Hypothalamus (tissue), 51 donors: Measurements from ENCODE around the gene DFFA.
"Not testable (repeated sequence)": the region's sequence is repeated elsewhere in the genome, so short reads cannot be mapped to it uniquely, and the experiment has no call there.

Source experiments
- DNase-seq, 51 donors: peaks; one replicate each; lab custom pipeline; 2025; lab: John Stamatoyannopoulos, UW

The DFFA gene

DNA sequence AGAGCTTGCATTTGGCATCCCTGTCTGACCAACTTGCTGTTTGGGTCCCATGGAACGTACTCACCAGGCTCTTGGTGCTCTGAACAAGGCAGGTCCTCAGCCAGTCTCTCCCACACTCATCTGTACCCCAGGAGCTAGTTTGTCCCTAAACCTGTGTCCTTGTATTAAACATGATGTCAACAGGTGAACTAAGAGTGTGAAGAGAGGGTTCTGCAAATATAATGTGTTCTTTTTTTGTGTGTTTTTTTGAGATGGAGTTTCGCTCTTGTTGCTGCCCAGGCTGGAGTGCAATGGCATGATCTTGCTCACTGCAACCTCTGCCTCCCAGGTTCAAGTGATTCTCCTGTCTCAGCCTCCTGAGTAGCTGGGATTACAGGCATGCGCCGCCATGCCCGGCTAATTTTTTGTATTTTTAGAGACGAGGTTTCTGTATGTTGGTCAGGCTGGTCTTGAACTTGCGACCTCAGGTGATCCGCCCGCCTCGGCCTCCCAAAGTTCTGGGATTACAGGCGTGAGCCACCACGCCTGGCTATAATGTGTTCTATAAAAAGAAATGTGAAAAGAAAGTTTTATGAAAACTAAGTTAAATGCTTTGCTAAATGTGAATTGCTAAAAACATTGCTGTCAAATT lies 33.8 kb upstream of the DFFA start:
- not testable (repeated sequence) for DNase-seq

DNA sequence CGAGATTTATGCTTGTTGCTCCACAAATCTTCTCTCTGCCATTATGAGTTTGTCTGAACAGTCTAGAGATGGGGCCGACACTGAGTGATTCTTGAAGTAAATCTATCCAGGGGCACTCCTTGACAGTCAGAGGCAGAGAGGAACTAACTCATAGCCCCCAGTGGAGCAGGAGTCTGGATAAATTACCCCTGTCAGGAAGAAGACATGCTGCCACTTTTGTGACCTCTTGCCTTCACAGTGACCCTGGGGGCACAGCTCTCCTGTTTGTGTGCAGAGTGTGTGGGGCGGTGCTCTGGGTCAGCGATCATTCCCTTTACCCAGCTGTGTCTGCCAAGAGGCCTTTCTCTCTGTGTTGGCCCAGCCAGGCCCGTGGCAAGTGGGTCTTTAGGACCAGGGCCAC lies 31.9 kb upstream of the DFFA start:
- DNase-seq = no peak

- no peak for DNase-seq
These were observed 29.9 kb upstream of the DFFA start for GRCh38 chr1:10502206-10502605.

GRCh38 chr1:10498231-10498630 lies 25.9 kb upstream of the DFFA start:
- DNase-seq = no peak

- DNase-seq = no peak
These were observed 24.8 kb upstream of the DFFA start for GRCh38 chr1:10497109-10497508.

- no peak for DNase-seq
These were observed 23.6 kb upstream of the DFFA start for GRCh38 chr1:10495952-10496351.

- DNase-seq = no peak
These were observed 23.1 kb upstream of the DFFA start for GRCh38 chr1:10495475-10495817.

DNA sequence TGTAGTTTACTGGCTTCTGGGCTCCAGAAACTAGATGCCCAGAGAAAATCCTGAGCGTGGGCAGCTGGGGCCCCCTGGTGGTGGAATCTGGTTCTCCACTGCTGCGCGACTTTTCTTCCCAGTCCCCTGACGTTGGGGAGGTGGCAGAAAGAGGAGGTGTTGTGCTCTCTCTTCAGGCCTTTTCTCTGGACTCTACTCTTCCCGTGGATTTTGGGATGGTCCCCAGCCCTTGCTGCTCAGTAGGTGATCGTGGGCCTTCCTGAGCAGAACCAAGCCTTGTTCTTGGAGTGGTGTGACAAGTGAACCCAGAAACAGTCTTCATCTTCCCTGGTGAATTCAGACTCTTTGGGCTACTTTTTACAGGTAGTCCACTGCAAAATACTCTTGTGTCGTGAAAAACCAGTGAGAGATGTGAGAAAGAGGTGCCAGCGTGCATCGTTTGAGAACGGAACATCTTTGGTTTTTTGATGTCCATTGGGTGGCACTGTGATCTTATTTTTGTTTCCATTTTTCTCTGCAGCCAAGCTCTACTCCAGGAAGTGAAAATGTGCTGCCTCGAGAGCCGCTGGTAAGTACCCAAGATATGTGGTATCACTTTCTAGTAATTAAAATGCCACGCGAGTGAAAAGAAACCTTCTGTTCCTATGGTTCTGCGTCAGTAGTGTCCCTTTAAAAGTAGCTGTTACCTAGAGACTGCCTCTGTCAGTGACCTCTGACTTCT lies 22.6 kb upstream of the DFFA start:
- peak in 49 of 51 donors; percentile 8 to 88 (median 62) for DNase-seq

GRCh38 chr1:10494418-10494753 lies 22.1 kb upstream of the DFFA start:
- no peak for DNase-seq

- peak in 4 of 51 donors; percentile 1 to 20 (median 18) for DNase-seq
These were observed 18.1 kb upstream of the DFFA start for GRCh38 chr1:10490286-10490970.

DNA sequence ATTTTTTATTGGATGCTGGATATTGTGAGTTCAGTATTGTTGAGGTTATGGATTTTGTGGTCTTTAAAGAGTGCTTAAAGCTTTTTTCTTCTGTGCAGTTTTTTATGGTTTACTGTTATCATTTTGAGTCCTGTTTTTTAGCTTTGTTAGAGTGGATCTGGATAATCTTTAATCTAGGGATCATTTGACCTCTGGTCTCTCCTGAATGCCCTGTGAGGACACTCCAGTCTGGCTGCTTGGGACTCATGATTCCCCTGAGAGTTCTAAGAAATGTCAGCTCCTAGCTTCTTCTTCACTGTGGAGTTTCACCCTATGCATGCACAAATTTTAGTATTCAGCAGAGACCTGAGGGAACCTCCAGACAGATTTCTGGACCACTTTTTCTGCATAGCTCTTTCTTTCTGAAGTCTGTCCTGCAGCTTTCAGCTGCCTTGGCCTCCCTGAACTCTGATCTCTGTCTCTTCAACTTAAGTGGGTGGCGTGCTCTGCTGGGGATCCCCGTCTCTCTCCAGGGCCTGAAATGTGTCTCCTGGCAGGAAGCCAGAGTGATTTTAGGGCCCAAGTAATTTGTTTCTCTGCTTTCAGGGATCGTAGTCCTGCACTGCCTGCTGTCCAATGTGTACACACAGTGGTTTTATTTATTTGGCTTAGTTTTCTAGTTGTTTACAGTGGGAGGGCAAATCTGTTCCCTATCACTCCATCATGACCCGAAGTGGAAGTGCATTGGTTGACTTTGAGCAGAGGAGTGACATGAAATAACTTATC lies 17.1 kb upstream of the DFFA start:
- no peak for DNase-seq

- DNase-seq = no peak
These were observed 12.2 kb upstream of the DFFA start for GRCh38 chr1:10484521-10484920.

DNA sequence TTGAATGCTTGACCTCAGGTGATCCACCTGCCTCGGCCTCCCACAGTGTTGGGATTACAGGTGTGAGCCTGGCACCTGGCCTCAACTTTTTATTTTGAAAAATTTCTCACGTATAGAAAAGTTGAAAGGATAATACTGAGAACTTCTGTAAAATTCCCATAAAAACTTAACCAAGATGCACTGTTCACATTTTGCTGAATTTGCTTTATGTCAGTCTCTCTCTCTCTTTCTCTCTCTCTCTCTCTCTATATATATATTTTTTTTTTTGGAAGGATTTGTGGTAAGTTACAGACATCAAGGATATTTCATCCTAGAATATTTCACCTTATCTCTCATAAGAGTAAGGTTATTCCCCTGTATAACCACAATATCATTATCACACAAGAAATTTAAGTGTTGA lies 8.3 kb upstream of the DFFA start:
- no peak for DNase-seq

- no peak for DNase-seq
These were observed 7.0 kb upstream of the DFFA start for GRCh38 chr1:10479296-10479695.

DNA sequence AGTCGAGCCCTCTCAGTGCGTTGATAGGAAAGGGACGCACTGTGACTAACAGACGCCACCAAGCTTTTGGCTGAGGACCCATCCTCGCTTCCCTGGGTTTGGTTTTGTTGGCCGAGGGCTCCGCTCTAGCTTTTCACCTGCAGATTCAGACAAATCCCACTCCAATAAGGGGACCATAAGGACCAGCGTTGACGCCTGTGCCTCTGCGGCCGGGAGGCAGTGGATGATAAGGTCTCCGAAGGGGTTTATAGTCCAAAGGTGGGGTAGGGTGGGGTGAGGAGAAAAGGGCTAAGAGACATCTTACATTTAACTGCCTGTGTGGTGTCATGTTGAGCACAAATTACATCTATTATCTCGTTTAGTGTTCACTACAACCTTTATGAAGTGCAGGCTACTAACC lies 3.2 kb upstream of the DFFA start:
- peak in 1 of 51 donors; percentile 50 for DNase-seq

- peak; percentile 27 to 87 (median 73) for DNase-seq
These were observed 2.5 kb upstream of the DFFA start, which contains the start of gene PEX14 for GRCh38 chr1:10474613-10475507. Gene PEX14, plus strand, starts transcription at chr1:10474950. Its CDS starts 17 bp downstream, at chr1:10474967.

DNA sequence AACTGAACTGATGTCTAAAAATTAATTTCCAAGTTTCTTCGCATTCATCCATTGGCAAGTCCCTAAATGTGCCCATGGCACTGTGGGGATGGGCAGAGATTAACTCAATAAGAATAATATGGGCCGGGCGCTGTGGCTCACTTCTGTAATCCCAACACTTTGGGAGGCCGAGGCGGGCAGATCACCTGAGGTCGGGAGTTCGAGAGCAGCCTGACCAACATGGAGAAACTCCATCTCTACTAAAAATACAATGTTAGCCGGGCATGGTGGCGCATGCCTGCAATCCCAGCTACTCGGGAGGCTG lies 1.9 kb upstream of the DFFA start:
- not testable (repeated sequence) for DNase-seq

GRCh38 chr1:10473145-10473765 lies 926 bp upstream of the DFFA start:
- DNase-seq = no peak

DNA sequence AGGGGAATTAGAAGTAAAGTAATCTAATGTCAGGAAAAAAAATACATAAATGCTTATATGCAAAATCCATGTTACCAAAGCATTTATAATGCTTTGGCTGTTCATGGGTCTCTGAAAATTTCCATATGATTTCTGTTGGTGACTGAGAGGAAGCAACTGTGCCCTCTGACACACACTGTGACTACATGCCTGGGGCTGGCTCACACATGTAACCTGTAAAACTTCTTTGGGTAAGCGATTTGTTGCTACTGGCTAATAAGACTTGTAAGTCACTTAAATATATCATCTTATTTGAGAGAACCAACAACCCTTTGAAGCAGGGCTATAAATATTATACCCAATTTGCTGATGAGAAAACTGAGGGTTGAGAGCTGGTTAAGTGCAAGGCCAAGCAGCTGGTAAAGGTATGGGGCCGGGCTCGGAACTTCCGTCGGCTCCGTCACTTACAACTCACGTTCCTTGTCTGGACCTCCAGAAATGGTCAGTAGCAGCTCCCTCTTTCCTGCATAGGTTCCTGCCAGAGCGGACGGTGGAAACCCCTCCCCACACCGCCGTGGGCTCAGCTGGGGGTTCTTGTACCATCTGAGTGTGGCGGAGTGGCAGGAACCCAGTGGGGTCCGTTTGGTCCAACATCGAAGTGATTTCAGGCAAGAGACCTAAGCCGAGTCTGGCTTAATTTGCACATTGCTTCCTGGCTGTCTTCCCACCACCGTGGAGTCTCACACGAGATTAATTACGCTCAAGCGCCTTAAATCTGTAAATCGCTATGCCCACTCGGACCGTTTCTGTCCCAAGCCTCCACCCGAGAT lies 714 bp downstream of the DFFA start:
- peak in 1 of 51 donors; percentile 38 for DNase-seq
